NCI-H460 (cell line): ENCODE data around the gene KCNK3. TPM values are rescaled to one million over a fixed set of nuclear protein-coding genes. Genes with fewer than 3 reads are reported as not detected.
"Not testable (repeated sequence)": the region's sequence is repeated elsewhere in the genome, so short reads cannot be mapped to it uniquely, and the experiment has no call there.

ENCODE experiments used
- DNase-seq: peaks from one replicate; pipeline ENCODE4 v3.0.0-alpha.2; 2016; ENCODE audit warnings: low read depth; ENCODE audit errors: extremely low read depth
- total RNA-seq: library from RNA; depleted of rRNA; stranded (reverse); fragments of >200 nt; shearing (Covaris generic); gene quantifications from 2 replicates; pipeline ENCODE4 v1.2.3, GENCODE V29; 2014

Gene KCNK3
- total RNA-seq, 1 experiment from 2014 or later = 0.87 TPM

GRCh38 chr2:26660363-26660962 is 32.1 kb upstream of the KCNK3 start:
- DNase-seq = no peak

- DNase-seq = not testable (repeated sequence)
These were observed 27.2 kb upstream of the KCNK3 start for GRCh38 chr2:26665296-26665695.

- DNase-seq = no peak
These were observed 25.9 kb upstream of the KCNK3 start for GRCh38 chr2:26666671-26667070.

- DNase-seq = no peak
These were observed 24.5 kb upstream of the KCNK3 start for GRCh38 chr2:26668041-26668440.

GRCh38 chr2:26668856-26669750 is 23.4 kb upstream of the KCNK3 start:
- no peak for DNase-seq

- DNase-seq = no peak
These were observed 22.4 kb upstream of the KCNK3 start for GRCh38 chr2:26670171-26670570.

- DNase-seq = no peak
These were observed 21.5 kb upstream of the KCNK3 start for GRCh38 chr2:26670931-26671460.

- DNase-seq = no peak
These were observed 20.8 kb upstream of the KCNK3 start for GRCh38 chr2:26671691-26672090.

GRCh38 chr2:26672112-26672817 is 20.3 kb upstream of the KCNK3 start:
- no peak for DNase-seq

GRCh38 chr2:26672818-26673393 is 19.6 kb upstream of the KCNK3 start:
- no peak for DNase-seq

GRCh38 chr2:26674002-26674751 is 18.3 kb upstream of the KCNK3 start:
- no peak for DNase-seq

- DNase-seq = no peak
These were observed 17.8 kb upstream of the KCNK3 start for GRCh38 chr2:26674771-26675170.

- no peak for DNase-seq
These were observed 16.8 kb upstream of the KCNK3 start for GRCh38 chr2:26675651-26676255.

GRCh38 chr2:26678035-26678434 is 14.5 kb upstream of the KCNK3 start:
- DNase-seq = no peak

GRCh38 chr2:26679867-26680266 is 12.7 kb upstream of the KCNK3 start:
- DNase-seq = no peak

- DNase-seq = no peak
These were observed 10.9 kb upstream of the KCNK3 start for GRCh38 chr2:26681656-26682055.

- no peak for DNase-seq
These were observed 10.4 kb upstream of the KCNK3 start for GRCh38 chr2:26682155-26682554.

GRCh38 chr2:26683583-26683982 is 8.9 kb upstream of the KCNK3 start:
- no peak for DNase-seq

GRCh38 chr2:26685341-26685740 is 7.2 kb upstream of the KCNK3 start:
- no peak for DNase-seq
